HG03066 (cell line): ENCODE results near the gene KCTD3.

Experiments used
- ATAC-seq: cut with Tn5 transposase; IDR thresholded peaks from one replicate; pipeline ENCODE4 v1.9.1; 2021; ENCODE audit warnings: low read depth; ENCODE audit not compliant: unreplicated experiment

The KCTD3 gene

GRCh38 chr1:215650446-215651149 is 83.5 kb downstream of the KCTD3 start:
- ATAC-seq: no peak

GRCh38 chr1:215651867-215652266 is 84.8 kb downstream of the KCTD3 start:
- ATAC-seq: no peak

- ATAC-seq: no peak
Observed at GRCh38 chr1:215652371-215652770, 85.3 kb downstream of the KCTD3 start.

- no peak for ATAC-seq
Observed at GRCh38 chr1:215657047-215657446, 89.9 kb downstream of the KCTD3 start.

- no peak for ATAC-seq
Observed at GRCh38 chr1:215660259-215660658, 93.2 kb downstream of the KCTD3 start.

GRCh38 chr1:215661033-215661432 is 93.9 kb downstream of the KCTD3 start:
- no peak for ATAC-seq

- no peak for ATAC-seq
Observed at GRCh38 chr1:215665215-215665614, 98.1 kb downstream of the KCTD3 start.

- ATAC-seq: no peak
Observed at GRCh38 chr1:215667761-215668160, 100.7 kb downstream of the KCTD3 start.

GRCh38 chr1:215669806-215670491 is 102.8 kb downstream of the KCTD3 start:
- no peak for ATAC-seq
